BE2C (cell line): ENCODE data around the gene CAPN14.

Experiments
- DNase-seq: peaks from one replicate; pipeline ENCODE4 v3.0.0-alpha.2; 2020
- H3K27me3 ChIP-seq: fragments of 250-450 bp; sonication (Bioruptor Pico); 2 replicates; pipeline ENCODE4 v1.5.1; 2020; ENCODE audit warnings: mild to moderate bottlenecking
- H3K36me3 ChIP-seq: fragments of 250-450 bp; sonication (Bioruptor Pico); 2 replicates; pipeline ENCODE4 v1.5.1; 2020; ENCODE audit warnings: mild to moderate bottlenecking
- H3K4me1 ChIP-seq: fragments of 250-450 bp; sonication (Bioruptor Pico); 2 replicates; pipeline ENCODE4 v1.5.1; 2020
- H3K4me3 ChIP-seq: 2 replicates; pipeline ENCODE4 v1.5.1; 2011; ENCODE audit warnings: low read depth, low read length
- H3K9me3 ChIP-seq: fragments of 250-450 bp; sonication (Bioruptor Pico); 2 replicates; pipeline ENCODE4 v1.5.1; 2020
- CTCF ChIP-seq: IDR thresholded peaks from 2 replicates; pipeline ENCODE4 v1.5.1; 2012; ENCODE audit warnings: mild to moderate bottlenecking, low read depth, low read length

The CAPN14 gene

GRCh38 chr2:31223749-31224148, 6.4 kb upstream of the CAPN14 start:
- Histone ChIP-seq H3K4me3 (no peak overlapping the region), H3K9me3 (no peaks in the 10 kb centered on the region), H3K27me3 (peaks cover 55% of the 10 kb centered on the region), H3K36me3 (no peaks in the 10 kb centered on the region), H3K4me1 (no peaks in the 10 kb centered on the region)
- TF ChIP-seq CTCF = no peak
- no peak for DNase-seq

GRCh38 chr2:31223026-31223425, 5.7 kb upstream of the CAPN14 start:
- no peaks in the 10 kb centered on the region for H3K4me1 ChIP-seq
- H3K9me3 ChIP-seq = no peaks in the 10 kb centered on the region
- H3K4me3 ChIP-seq = no peak overlapping the region
- no peak for DNase-seq
- no peak for TF ChIP-seq CTCF
- no peaks in the 10 kb centered on the region for H3K36me3 ChIP-seq
- H3K27me3 ChIP-seq = peaks cover 55% of the 10 kb centered on the region

GRCh38 chr2:31222071-31222470, 4.8 kb upstream of the CAPN14 start:
- H3K4me3 ChIP-seq = no peak overlapping the region
- DNase-seq = no peak
- H3K4me1 ChIP-seq = no peaks in the 10 kb centered on the region
- peaks cover 49% of the 10 kb centered on the region for H3K27me3 ChIP-seq
- no peak for TF ChIP-seq CTCF
- H3K9me3 ChIP-seq = no peaks in the 10 kb centered on the region
- H3K36me3 ChIP-seq = no peaks in the 10 kb centered on the region

GRCh38 chr2:31221544-31221943, 4.2 kb upstream of the CAPN14 start:
- Histone ChIP-seq H3K36me3 (no peaks in the 10 kb centered on the region), H3K9me3 (no peaks in the 10 kb centered on the region), H3K4me1 (no peaks in the 10 kb centered on the region), H3K4me3 (no peak overlapping the region), H3K27me3 (peaks cover 44% of the 10 kb centered on the region)
- TF ChIP-seq CTCF = no peak
- no peak for DNase-seq

GRCh38 chr2:31219131-31219969, 2.0 kb upstream of the CAPN14 start:
- Histone ChIP-seq H3K4me1 (no peaks in the 10 kb centered on the region), H3K36me3 (no peaks in the 10 kb centered on the region), H3K4me3 (no peak overlapping the region), H3K9me3 (no peaks in the 10 kb centered on the region), H3K27me3 (peaks cover 36% of the 10 kb centered on the region)
- no peak for TF ChIP-seq CTCF
- no peak for DNase-seq

- no peak for TF ChIP-seq CTCF
- Histone ChIP-seq H3K9me3 (no peaks in the 10 kb centered on the region), H3K4me1 (no peaks in the 10 kb centered on the region), H3K4me3 (no peak overlapping the region), H3K36me3 (no peaks in the 10 kb centered on the region), H3K27me3 (peaks cover 21% of the 10 kb centered on the region)
- DNase-seq = no peak
Measured at GRCh38 chr2:31216734-31217133, 581 bp downstream of the CAPN14 start.
